Omental fat pad (tissue), 4 donors: ENCODE data around the gene KCNJ9. TPM values are rescaled to one million over a fixed set of nuclear protein-coding genes. Genes with fewer than 3 reads are reported as not detected.

Experiments used
- ATAC-seq: fragments of 150-250 bp; one replicate; pipeline ENCODE4 v1.9.1; 2016; ENCODE audit warnings: mild to moderate bottlenecking, moderate library complexity; ENCODE audit not compliant: low FRiP score
- DNase-seq: peaks from one replicate; pipeline ENCODE4 v3.0.0-alpha.2; 2019; ENCODE audit warnings: low spot score
- CTCF ChIP-seq, 3 donors: fragments of 450-650 bp; IDR thresholded peaks; one replicate each; pipeline ENCODE4 v1.5.1; 2016 to 2017; ENCODE audit warnings: antibody characterized with exemption in 3 of 3, mild to moderate bottlenecking in 3 of 3, moderate library complexity in 2 of 3
- total RNA-seq, 4 donors: library from RNA; depleted of rRNA; stranded (reverse); fragments of >200 nt; gene quantifications; one replicate each; pipeline ENCODE4 v1.1.0, GENCODE V29; 2016

The KCNJ9 gene
- total RNA-seq, 4 donors from 2014 or later, result not detected

GRCh38 chr1:160114085-160114484 is 32.7 kb downstream of the KCNJ9 start:
- no peak for TF ChIP-seq CTCF (IDR thresholded peaks at IDR 0.05)
- DNase-seq (no peak), ATAC-seq (no peak)

DNA sequence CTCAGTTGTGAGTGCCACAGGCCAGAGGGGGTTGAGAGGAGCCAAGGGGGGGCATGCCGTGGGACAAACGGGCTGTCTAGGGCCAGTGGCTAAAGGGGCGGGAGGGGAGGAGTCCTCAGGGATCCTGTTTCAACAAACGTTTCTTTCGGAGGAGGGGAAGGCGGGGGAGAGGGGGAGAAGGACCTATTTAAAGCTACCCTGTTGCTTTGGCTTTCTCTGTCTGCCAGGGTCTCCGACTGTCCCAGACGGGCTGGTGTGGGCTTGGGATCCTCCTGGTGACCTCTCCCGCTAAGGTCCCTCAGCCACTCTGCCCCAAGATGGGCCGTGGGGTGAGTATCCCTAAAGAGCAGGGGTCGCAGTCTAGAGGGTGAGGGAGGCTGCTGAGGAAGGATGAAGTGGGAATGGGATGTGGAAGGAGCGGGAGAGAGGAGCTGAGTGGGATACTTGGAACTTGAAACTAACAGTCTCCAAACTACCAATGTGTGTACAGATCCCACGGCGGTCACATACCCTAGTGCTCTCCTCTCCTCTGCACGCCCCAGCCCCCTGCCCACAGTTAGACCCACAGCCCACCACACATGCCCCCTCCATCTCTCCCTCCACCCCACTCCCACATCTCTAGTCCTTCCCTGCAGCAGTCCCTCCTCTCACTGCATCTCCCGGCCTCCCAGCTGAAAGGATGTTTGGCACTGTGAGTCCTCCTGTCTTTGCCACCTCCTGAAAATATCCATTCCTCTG is 34.4 kb downstream of the KCNJ9 start, which contains the start of gene ATP1A2:
TSS of gene ATP1A2 (plus strand) at position 215 of the 738 bp plus-strand sequence. CDS start at position 318, 103 bp downstream.
- no peak for ATAC-seq
- DNase-seq, result no peak
- TF ChIP-seq CTCF (IDR thresholded peaks at IDR 0.05), result no peak

DNA sequence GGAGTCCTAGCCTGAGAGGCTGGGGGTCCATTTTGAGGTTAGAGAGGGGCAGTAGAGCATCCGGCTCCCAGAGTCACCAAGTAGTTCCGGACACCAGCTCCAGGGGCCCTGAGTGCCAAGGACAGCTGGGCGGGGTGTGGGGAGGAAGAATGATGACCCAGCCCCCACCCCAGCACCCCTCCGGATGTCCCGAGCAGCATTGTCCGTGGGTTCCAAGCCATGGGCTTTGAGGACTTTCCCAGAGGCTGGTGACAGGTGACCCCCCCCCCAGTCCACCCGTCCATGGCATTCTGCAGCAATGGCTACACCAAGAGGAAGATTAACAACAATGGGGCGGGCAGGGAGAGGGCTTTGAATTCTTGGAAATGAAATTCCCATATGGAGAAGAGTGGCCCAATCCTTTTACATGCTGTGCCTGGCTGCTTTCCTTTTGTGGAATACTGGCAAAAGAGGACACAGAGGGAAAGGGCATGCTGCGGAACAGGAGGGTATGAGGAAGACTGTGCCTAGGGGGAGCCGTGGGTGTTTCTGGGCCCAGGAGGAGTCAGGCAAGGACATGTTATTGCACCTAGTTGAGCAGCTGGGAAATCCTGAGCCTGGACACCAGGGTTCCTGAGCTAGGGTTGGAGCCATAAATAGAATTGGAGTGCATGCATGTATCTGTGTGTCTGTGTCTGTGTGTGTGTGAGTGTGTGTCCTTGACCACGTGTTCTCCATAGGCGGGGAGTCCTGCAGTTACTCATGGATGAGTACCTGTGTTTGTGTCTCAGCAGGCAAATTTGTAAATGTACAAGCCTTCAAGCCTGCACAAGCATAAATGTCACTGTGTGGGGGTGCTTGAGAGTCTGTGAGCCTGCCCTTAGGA is 35.2 kb downstream of the KCNJ9 start:
- DNase-seq (no peak), ATAC-seq (no peak)
- TF ChIP-seq CTCF (IDR thresholded peaks at IDR 0.05), result no peak

- no peak for TF ChIP-seq CTCF (IDR thresholded peaks at IDR 0.05)
- DNase-seq (no peak), ATAC-seq (no peak)
Measured at GRCh38 chr1:160117300-160117699, 36.0 kb downstream of the KCNJ9 start.

GRCh38 chr1:160117709-160118183 is 36.4 kb downstream of the KCNJ9 start:
- peak; percentile 59 for ATAC-seq
- DNase-seq, result no peak
- TF ChIP-seq CTCF (IDR thresholded peaks at IDR 0.05), result no peak

GRCh38 chr1:160118928-160119327 is 37.6 kb downstream of the KCNJ9 start:
- DNase-seq, result no peak
- no peak for ATAC-seq
- no peak for TF ChIP-seq CTCF (IDR thresholded peaks at IDR 0.05)
